Measurements from ENCODE around the gene BCAS1.

DNA sequence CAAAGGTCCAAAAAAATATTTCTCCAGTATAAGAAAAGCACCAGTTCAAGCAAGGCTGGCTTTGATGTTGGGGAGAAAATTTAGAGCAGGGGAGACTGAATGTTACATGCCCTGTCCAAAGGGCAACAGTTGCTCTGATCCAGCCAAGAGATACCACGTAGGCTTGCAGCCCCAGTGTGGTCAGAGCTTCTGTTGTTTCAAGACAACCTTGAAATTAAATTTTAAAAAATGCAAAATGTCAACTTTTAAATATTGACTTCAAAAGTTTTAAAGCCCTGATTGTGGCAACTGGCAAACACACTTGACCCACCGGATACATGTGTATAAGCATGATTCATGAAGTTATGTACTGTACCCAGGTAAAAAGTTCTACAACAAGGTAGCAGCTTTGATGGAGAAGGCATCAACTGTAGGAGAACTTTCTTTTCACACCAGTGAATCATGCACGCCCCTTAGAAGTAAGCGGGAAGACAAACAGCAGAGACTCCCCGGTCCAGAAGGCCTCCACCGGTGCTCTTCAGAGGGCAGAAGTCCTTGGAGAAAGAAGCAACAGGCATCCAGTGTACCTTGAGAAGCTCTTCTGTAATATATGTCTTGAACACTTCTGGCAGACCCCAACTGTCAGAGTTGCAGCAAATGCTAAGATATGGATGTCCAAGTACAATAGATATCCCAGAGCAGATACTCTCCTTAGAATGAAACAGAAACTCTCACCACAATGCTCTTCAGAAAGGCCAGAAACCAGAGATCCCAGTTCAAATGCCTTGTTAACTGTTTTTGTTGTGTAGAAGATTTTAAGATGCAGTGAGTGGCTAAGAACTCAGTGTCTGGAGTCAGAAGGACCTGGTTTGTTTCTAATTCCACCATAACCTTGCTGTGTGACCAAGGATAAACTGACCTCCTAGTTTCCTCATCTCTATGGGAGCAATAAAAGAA lies 115.4 kb downstream of the BCAS1 start:
- TF ChIP-seq POLR2A (IDR thresholded peaks at IDR 0.05; ENCODE audit: low read length): no peak
- TF ChIP-seq GATA1 (IDR thresholded peaks at IDR 0.05; ENCODE audit: low read depth, low read length): no peak

All from erythroblast (primary cell).